Measurements from ENCODE around the gene ACP4. TPM values are rescaled to one million over a fixed set of nuclear protein-coding genes. Genes with fewer than 3 reads are reported as not detected.

Gene ACP4
- total RNA-seq, 1 donor from 2014 or later: not detected

GRCh38 chr19:50830266-50831025, 40.2 kb downstream of the ACP4 start:
- DNase-seq (ENCODE audit: low spot score in 2 of 2): no peak
- H3K4me3 ChIP-seq: no peak overlapping the region
- intact Hi-C loops (cut with DNase I): no loop called here
- no peaks in the 10 kb centered on the region for H3K9me3 ChIP-seq
- no peaks in the 10 kb centered on the region for H3K27me3 ChIP-seq
- TF ChIP-seq CTCF (IDR thresholded peaks at IDR 0.05): no peak
- H3K4me1 ChIP-seq: no peaks in the 10 kb centered on the region
- H3K36me3 ChIP-seq: no peaks in the 10 kb centered on the region
- no peak overlapping the region for H3K27ac ChIP-seq

GRCh38 chr19:50831026-50831396, 40.8 kb downstream of the ACP4 start:
- H3K27ac ChIP-seq: no peak overlapping the region
- no peak overlapping the region for H3K4me3 ChIP-seq
- H3K9me3 ChIP-seq: no peaks in the 10 kb centered on the region
- TF ChIP-seq CTCF (IDR thresholded peaks at IDR 0.05): no peak
- no peaks in the 10 kb centered on the region for H3K36me3 ChIP-seq
- no peaks in the 10 kb centered on the region for H3K4me1 ChIP-seq
- intact Hi-C loops (cut with DNase I): no loop called here
- DNase-seq (ENCODE audit: low spot score in 2 of 2): no peak
- no peaks in the 10 kb centered on the region for H3K27me3 ChIP-seq

DNA sequence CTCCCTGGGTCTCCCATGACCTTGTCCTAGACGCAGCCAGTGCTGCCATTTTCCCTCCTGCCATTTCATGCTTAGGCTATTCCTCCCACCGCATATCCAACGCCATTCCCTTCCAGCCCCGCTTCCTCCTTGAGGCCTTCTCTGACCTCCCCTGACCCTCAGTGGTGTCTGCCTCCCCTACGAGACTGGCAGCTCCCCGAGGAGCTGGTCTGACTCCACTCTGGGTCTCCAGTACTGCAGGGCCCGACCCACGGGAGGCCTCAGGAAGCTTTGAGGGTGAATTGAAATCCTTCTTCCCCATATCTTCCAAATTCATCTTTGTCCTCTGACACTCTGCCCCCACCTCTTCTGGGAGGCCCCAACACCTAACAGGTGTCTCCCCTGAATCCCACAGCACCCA, 42.5 kb downstream of the ACP4 start:
- Histone ChIP-seq H3K27ac (no peak overlapping the region), H3K27me3 (no peaks in the 10 kb centered on the region), H3K4me3 (no peak overlapping the region), H3K9me3 (no peaks in the 10 kb centered on the region), H3K36me3 (no peaks in the 10 kb centered on the region), H3K4me1 (no peaks in the 10 kb centered on the region)
- TF ChIP-seq CTCF (IDR thresholded peaks at IDR 0.05): no peak
- no peak for DNase-seq (ENCODE audit: low spot score in 2 of 2)
- intact Hi-C loops (cut with DNase I): no loop called here

GRCh38 chr19:50833117-50833801, 43.0 kb downstream of the ACP4 start, which contains the start of gene KLK15:
Gene KLK15, minus strand, starts transcription at chr19:50833574. Its CDS starts 2,082 bp downstream, at chr19:50831492.
- intact Hi-C loops (cut with DNase I): no loop called here
- no peaks in the 10 kb centered on the region for H3K4me1 ChIP-seq
- no peak for DNase-seq (ENCODE audit: low spot score in 2 of 2)
- no peak for TF ChIP-seq CTCF (IDR thresholded peaks at IDR 0.05)
- H3K9me3 ChIP-seq: no peaks in the 10 kb centered on the region
- no peak within 1 kb of the TSS for H3K27ac ChIP-seq
- H3K4me3 ChIP-seq: no peak within 1 kb of the TSS
- H3K36me3 ChIP-seq: no peaks in the 10 kb centered on the region
- H3K27me3 ChIP-seq: no peaks in the 10 kb centered on the region

GRCh38 chr19:50833802-50834167, 43.6 kb downstream of the ACP4 start:
- no peak for DNase-seq (ENCODE audit: low spot score in 2 of 2)
- H3K36me3 ChIP-seq: no peaks in the 10 kb centered on the region
- no peaks in the 10 kb centered on the region for H3K27me3 ChIP-seq
- no peaks in the 10 kb centered on the region for H3K4me1 ChIP-seq
- intact Hi-C loops (cut with DNase I): no loop called here
- TF ChIP-seq CTCF (IDR thresholded peaks at IDR 0.05): no peak
- no peak overlapping the region for H3K4me3 ChIP-seq
- no peak overlapping the region for H3K27ac ChIP-seq
- H3K9me3 ChIP-seq: no peaks in the 10 kb centered on the region

Measured in ascending aorta (tissue), 2 donors.